Endothelial cell of umbilical vein (primary cell): ENCODE data around the gene FAM120A. TPM values are rescaled to one million over a fixed set of nuclear protein-coding genes. Genes with fewer than 3 reads are reported as not detected.

Experiments used
- BruUV-seq: library from RNA; stranded (reverse); fragments of 400-500 nt; replicated peaks from 2 replicates; lab custom pipeline; 2021; lab: Mats Ljungman, UMichigan
- CTCF ChIA-PET: fragments of 300-600, 350-600 bp; sonication (Branson Sonifier 250); formaldehyde crosslinking; loops from one replicate; lab custom pipeline; 2021; ENCODE audit warnings: antibody characterized with exemption, inconsistent platforms; lab: Charles Lee
- POLR2A ChIA-PET: fragments of 300-600, 350-600 bp; sonication (Branson Sonifier 250); formaldehyde crosslinking; loops from one replicate; lab custom pipeline; 2021; ENCODE audit warnings: antibody characterized with exemption, inconsistent platforms; lab: Charles Lee
- DNase-seq: peaks from one replicate; pipeline ENCODE4 v3.0.0-alpha.2; 2011; ENCODE audit warnings: low read depth, low spot score
- FAIRE-seq: peaks from 2 replicates; lab custom pipeline; 2011; peaks lifted over from hg19 to GRCh38; lab: Jason Lieb, UNC
- H2AFZ ChIP-seq: 2 replicates; pipeline ENCODE4 v1.6.0; 2012; ENCODE audit warnings: low read depth, low read length, control low read depth, inconsistent platforms
- H3K27ac ChIP-seq: 2 replicates; pipeline ENCODE4 v1.5.1; 2011; ENCODE audit warnings: low read depth, mild to moderate bottlenecking, control low read depth, low read length, moderate library complexity; ENCODE audit not compliant: insufficient read depth
- H3K27me3 ChIP-seq, 2 experiments: 2 replicates each; pipeline versions ENCODE4 v1.6.0 to v1.6.1; 2011; ENCODE audit warnings: low read length in 2 of 2, mixed read lengths in 1 of 2; ENCODE audit not compliant: control insufficient read depth in 2 of 2, insufficient read depth in 2 of 2
- H3K36me3 ChIP-seq, 2 experiments: 2 replicates in 1 of 2; 3 replicates in 1 of 2; pipeline ENCODE4 v1.5.1; 2011; ENCODE audit warnings: low read length in 2 of 2, mild to moderate bottlenecking in 1 of 2, moderate library complexity in 1 of 2; ENCODE audit not compliant: control insufficient read depth in 2 of 2, insufficient read depth in 2 of 2; ENCODE audit errors: extremely low read depth in 1 of 2
- H3K4me1 ChIP-seq: 3 replicates; pipeline ENCODE4 v1.5.1; 2011; ENCODE audit warnings: mild to moderate bottlenecking, low read length; ENCODE audit not compliant: control insufficient read depth, insufficient read depth; ENCODE audit errors: extremely low read depth
- H3K4me2 ChIP-seq: 2 replicates; pipeline ENCODE4 v1.6.1; 2011; ENCODE audit warnings: low read length, control low read depth, mixed read lengths; ENCODE audit not compliant: insufficient read depth
- H3K4me3 ChIP-seq, 3 experiments: fragments of 200-600 bp in 1 of 3; sonication (generic), shearing (Covaris generic) in 1 of 3; replicated peaks in 1 of 3; 2 replicates each; pipeline ENCODE4 v1.5.1; 2011 to 2016; ENCODE audit warnings: control low read depth in 3 of 3, low read length in 3 of 3, mild to moderate bottlenecking in 2 of 3, inconsistent platforms in 1 of 3, low read depth in 1 of 3, moderate library complexity in 1 of 3; ENCODE audit not compliant: insufficient read depth in 1 of 3
- H3K79me2 ChIP-seq: 2 replicates; pipeline ENCODE4 v1.6.0; 2012; ENCODE audit warnings: low read length, inconsistent platforms; ENCODE audit not compliant: control insufficient read depth, insufficient read depth
- H3K9ac ChIP-seq: replicated peaks from 2 replicates; pipeline ENCODE3; 2011; ENCODE audit warnings: low read length, control low read depth; ENCODE audit not compliant: insufficient read depth; ENCODE audit errors: extremely low read depth
- H3K9me1 ChIP-seq: replicated peaks from 3 replicates; pipeline ENCODE4 v1.6.0; 2011; ENCODE audit warnings: mild to moderate bottlenecking, low read length; ENCODE audit not compliant: control insufficient read depth, insufficient read depth; ENCODE audit errors: extremely low read depth
- H3K9me3 ChIP-seq: replicated peaks from 2 replicates; pipeline ENCODE4 v1.5.1; 2012; ENCODE audit warnings: low read length, inconsistent platforms; ENCODE audit not compliant: control insufficient read depth, insufficient read depth
- H4K20me1 ChIP-seq: replicated peaks from 2 replicates; pipeline ENCODE3; 2011; ENCODE audit warnings: mild to moderate bottlenecking, low read length; ENCODE audit not compliant: control insufficient read depth, insufficient read depth; ENCODE audit errors: extremely low read depth
- GATA2 ChIP-seq: IDR thresholded peaks from 2 replicates; pipeline ENCODE4 v1.7.0; 2011; ENCODE audit warnings: low read depth, mild to moderate bottlenecking, moderate library complexity, mixed read lengths, low read length; ENCODE audit not compliant: insufficient read length, insufficient read depth
- JUN ChIP-seq: IDR thresholded peaks from 2 replicates; pipeline ENCODE4 v1.6.1; 2011; ENCODE audit warnings: borderline replicate concordance, low read depth; ENCODE audit not compliant: insufficient read length, insufficient read depth
- POLR2A ChIP-seq: IDR thresholded peaks from 2 replicates; pipeline ENCODE4 v1.6.1; 2012; ENCODE audit warnings: low read depth, mild to moderate bottlenecking, control low read depth, low read length
- dilution Hi-C: fragments of 300-500 bp; cut with MboI; formaldehyde crosslinking; loops from one replicate; pipeline ENCODE4 v1.15.0; 2019; ENCODE audit warnings: low sequenced_read_pairs; ENCODE audit not compliant: extremely low pct_ligation_motif_present
- intact Hi-C: fragments of 100-400 bp; cut with micrococcal nuclease; formaldehyde crosslinking; loops from one replicate; pipeline ENCODE4 v1.10.0; 2022
- polyA plus RNA-seq, 4 experiments: library from polyadenylated mRNA; depleted of rRNA in 3 of 4; stranded (reverse) in 3 of 4; unstranded in 1 of 4; fragments of >200 nt; gene quantifications; 2 replicates each; pipeline versions ENCODE4 v1.2.1 to v1.2.3, GENCODE V29; 2011 to 2012; ENCODE audit warnings: missing spikeins in 1 of 4
- total RNA-seq: library from RNA; stranded (reverse); gene quantifications from 2 replicates; pipeline ENCODE4 v1.2.3, GENCODE V29; 2021

The FAM120A gene
- total and polyA plus RNA-seq, 2 donors (not counting 3 experiments of a cell fraction or from before 2014, with no cell fraction given) = 66.8 to 126 TPM

- no peak overlapping the region for H3K27ac ChIP-seq
- FAIRE-seq = no peak
- no peak overlapping the region for H3K4me3 ChIP-seq
- no peak for TF ChIP-seq GATA2
- no peak for TF ChIP-seq JUN
- CTCF ChIA-PET = no interaction called here
- DNase-seq = peak; percentile 21
- BruUV-seq = no TSS peak
- no peaks in the 10 kb centered on the region for H3K9me1 ChIP-seq
- no peaks in the 10 kb centered on the region for H3K9me3 ChIP-seq
- H3K9ac ChIP-seq = no peak overlapping the region
- no peaks in the 10 kb centered on the region for H3K27me3 ChIP-seq
- dilution Hi-C loops (no loop called here), intact Hi-C loops (no loop called here)
- no peaks in the 10 kb centered on the region for H3K4me1 ChIP-seq
- no peaks in the 10 kb centered on the region for H3K36me3 ChIP-seq
- H2AFZ ChIP-seq = no peak overlapping the region
- peaks cover 13% of the 10 kb centered on the region for H3K79me2 ChIP-seq
- no peaks in the 10 kb centered on the region for H4K20me1 ChIP-seq
- no peak overlapping the region for H3K4me2 ChIP-seq
- POLR2A ChIA-PET = interaction anchor here (0.5 kb wide), 1 partner anchor 110 kb away, joined by 7 read pairs; no protein-coding TSS in a partner anchor
Measured at GRCh38 chr9:93598647-93599241, 147.3 kb downstream of the FAM120A start.

GRCh38 chr9:93599571-93600403, 148.3 kb downstream of the FAM120A start:
- Histone ChIP-seq H3K9me1 (no peaks in the 10 kb centered on the region), H3K27me3 (no peaks in the 10 kb centered on the region), H3K9me3 (no peaks in the 10 kb centered on the region), H3K4me2 (no peak overlapping the region), H3K79me2 (peaks cover 13% of the 10 kb centered on the region), H3K9ac (no peak overlapping the region), H2AFZ (no peak overlapping the region), H3K27ac (no peak overlapping the region), H3K4me3 (no peak overlapping the region), H3K4me1 (no peaks in the 10 kb centered on the region), H4K20me1 (no peaks in the 10 kb centered on the region), H3K36me3 (no peaks in the 10 kb centered on the region)
- FAIRE-seq (no peak), DNase-seq (no peak)
- BruUV-seq = no TSS peak
- intact Hi-C loops = no loop called here
- dilution Hi-C loops = no loop called here
- TF ChIP-seq POLR2A = no peak
- ChIA-PET CTCF (interaction anchor here (1.8 kb wide), 1 partner anchor 33 kb away, joined by 5 read pairs; no protein-coding TSS in a partner anchor), POLR2A (no interaction called here)
